ENCODE data around the gene NMU. TPM values are rescaled to one million over a fixed set of nuclear protein-coding genes. Genes with fewer than 3 reads are reported as not detected.
A peak's percentile ranks its signal among the peaks of the same experiment; 100 is the strongest.

The NMU gene
- total and polyA plus RNA-seq, 9 of the 15 experiments (the other 6 are each of a cell fraction or from before 2014, with no cell fraction given) = 73.8 to 846 (median 599) TPM

DNA sequence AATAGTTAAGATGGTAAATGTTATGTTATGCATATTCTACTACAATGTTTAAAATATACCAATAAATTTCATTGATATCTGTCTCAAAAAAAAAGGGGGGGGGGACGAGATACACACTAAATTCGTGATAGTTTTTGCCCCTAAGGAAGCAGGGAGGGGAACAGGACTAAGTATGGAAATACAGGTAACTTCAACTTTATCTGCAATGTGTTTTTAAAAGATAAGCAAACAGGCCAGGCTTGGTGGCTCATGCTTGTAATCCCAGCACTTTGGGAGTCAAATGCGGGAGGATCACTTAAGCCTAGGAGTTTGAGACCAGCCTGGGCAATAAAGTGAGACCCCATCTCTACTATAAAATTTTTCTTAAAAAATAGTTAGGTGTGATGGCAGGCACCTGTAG lies 76.0 kb downstream of the NMU start:
- ATAC-seq = peak; percentile 92
- Histone ChIP-seq H3K27ac (ENCODE audit: extremely low read depth, low read depth, low read length) (peak overlapping the region; percentile 26; the same call in 1 of the 3 replicates), H3K36me3 (ENCODE audit: control insufficient read depth, insufficient read depth, low read length) (peaks cover 4% of the 10 kb centered on the region; the same call in 2 of the 3 replicates), H3K27me3 (ENCODE audit: control insufficient read depth in 2 of 2, insufficient read depth in 2 of 2, low read length in 2 of 2) (no peaks in the 10 kb centered on the region), H3K9me3 (replicated peaks; ENCODE audit: control insufficient read depth, insufficient read depth, low read depth, low read length) (peaks cover 3% of the 10 kb centered on the region), H3K4me2 (ENCODE audit: insufficient read depth, low read length) (peak overlapping the region; percentile 26), H2AFZ (ENCODE audit: low read depth, low read length) (peak overlapping the region; percentile 55; the same call in 1 of the 2 replicates), H3K9ac (ENCODE audit: insufficient read depth in 1 of 2, low read depth in 2 of 2, low read length in 2 of 2) (peak overlapping the region in 1 of 2 experiments; percentile 37; a peak in 1 of 4 replicates), H4K20me1 (replicated peaks; ENCODE audit: control insufficient read depth, insufficient read depth, low read length) (no peaks in the 10 kb centered on the region), H3K4me3 (no peak overlapping the region), H3K79me2 (ENCODE audit: control insufficient read depth, insufficient read depth, low read length) (no peaks in the 10 kb centered on the region), H3K4me1 (replicated peaks in 1 of 2; ENCODE audit: control insufficient read depth in 2 of 2, insufficient read depth in 2 of 2, low read length in 2 of 2) (peaks cover 0 to 14% of the 10 kb centered on the region in 2 experiments; a peak in 3 of 5 replicates), H3K9me1 (ENCODE audit: control insufficient read depth, insufficient read depth, low read length) (no peaks in the 10 kb centered on the region)
- BruUV-seq (replicated peaks) = no TSS peak
- ChIA-PET POLR2A (interaction anchor here (1.5 kb wide), 1 partner anchor 10 kb away, joined by 3 read pairs; no protein-coding TSS in a partner anchor), CTCF (ENCODE audit: low intra/inter-chr PET ratio) (no interaction called here)
- WGBS (ENCODE audit: insufficient coverage, low coverage, missing lambda C conversion rate) = 2% methylated on average over 3 of the region's 3 CpGs
- intact Hi-C loops (cut with micrococcal nuclease) (no loop called here), in situ Hi-C loops (cut with MboI) (no loop called here)
- peak; percentile 90 for FAIRE-seq
- DNase-seq (ENCODE audit: extremely low read depth in 1 of 4, low spot score in 3 of 4) = peak; percentile 39 to 75 (median 53)
- TF ChIP-seq MCM5 (IDR thresholded peaks at IDR 0.05; ENCODE audit: low read depth) = no peak
- no peak for TF ChIP-seq NR4A1 (CRISPR knock-in tag; IDR thresholded peaks at IDR 0.05)
- no peak for TF ChIP-seq NR4A1 (tag; IDR thresholded peaks at IDR 0.05)
- TF ChIP-seq KDM2B (CRISPR knock-in tag; IDR thresholded peaks at IDR 0.05) = no peak
- no peak for TF ChIP-seq CHD1 (IDR thresholded peaks at IDR 0.05; ENCODE audit: low read length)
- TF ChIP-seq SNIP1 (IDR thresholded peaks at IDR 0.05; ENCODE audit: low read depth) = no peak
- no peak for TF ChIP-seq ETS2 (tag; IDR thresholded peaks at IDR 0.05; ENCODE audit: borderline replicate concordance, poor library complexity, severe bottlenecking)
- no peak for TF ChIP-seq SAFB2 (IDR thresholded peaks at IDR 0.05; ENCODE audit: borderline replicate concordance, low read depth, low read length, severe bottlenecking)
- no peak for TF ChIP-seq LCOR (CRISPR knock-in tag; IDR thresholded peaks at IDR 0.05)
- TF ChIP-seq NCOA2 (IDR thresholded peaks at IDR 0.05; ENCODE audit: partially characterized antibody in 2 of 2) = no peak
- peak; percentile 49 for TF ChIP-seq NCOR1 (IDR thresholded peaks at IDR 0.05)
- TF ChIP-seq, protein P1, sequence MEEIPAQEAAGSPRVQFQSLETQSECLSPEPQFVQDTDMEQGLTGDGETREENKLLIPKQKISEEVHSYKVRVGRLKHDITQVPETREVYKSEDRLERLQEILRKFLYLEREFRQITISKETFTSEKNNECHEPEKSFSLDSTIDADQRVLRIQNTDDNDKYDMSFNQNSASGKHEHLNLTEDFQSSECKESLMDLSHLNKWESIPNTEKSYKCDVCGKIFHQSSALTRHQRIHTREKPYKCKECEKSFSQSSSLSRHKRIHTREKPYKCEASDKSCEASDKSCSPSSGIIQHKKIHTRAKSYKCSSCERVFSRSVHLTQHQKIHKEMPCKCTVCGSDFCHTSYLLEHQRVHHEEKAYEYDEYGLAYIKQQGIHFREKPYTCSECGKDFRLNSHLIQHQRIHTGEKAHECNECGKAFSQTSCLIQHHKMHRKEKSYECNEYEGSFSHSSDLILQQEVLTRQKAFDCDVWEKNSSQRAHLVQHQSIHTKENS (CRISPR knock-in tag; IDR thresholded peaks at IDR 0.05) = no peak
- TF ChIP-seq HDAC2 (IDR thresholded peaks at IDR 0.05) = peak; percentile 43; the same call in 1 of the 2 replicates
- TF ChIP-seq, protein P2, sequence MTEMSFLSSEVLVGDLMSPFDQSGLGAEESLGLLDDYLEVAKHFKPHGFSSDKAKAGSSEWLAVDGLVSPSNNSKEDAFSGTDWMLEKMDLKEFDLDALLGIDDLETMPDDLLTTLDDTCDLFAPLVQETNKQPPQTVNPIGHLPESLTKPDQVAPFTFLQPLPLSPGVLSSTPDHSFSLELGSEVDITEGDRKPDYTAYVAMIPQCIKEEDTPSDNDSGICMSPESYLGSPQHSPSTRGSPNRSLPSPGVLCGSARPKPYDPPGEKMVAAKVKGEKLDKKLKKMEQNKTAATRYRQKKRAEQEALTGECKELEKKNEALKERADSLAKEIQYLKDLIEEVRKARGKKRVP (CRISPR knock-in tag; IDR thresholded peaks at IDR 0.05) = no peak
- no peak for TF ChIP-seq TAF1 (IDR thresholded peaks at IDR 0.05; ENCODE audit: control insufficient read depth, extremely low read depth, insufficient read depth, low read length, severe bottlenecking)
- TF ChIP-seq EGR1 (conservative IDR thresholded peaks at IDR 0.05) = no peak
- no peak for TF ChIP-seq HIVEP1 (CRISPR knock-in tag; IDR thresholded peaks at IDR 0.05)
- TF ChIP-seq, protein P3, sequence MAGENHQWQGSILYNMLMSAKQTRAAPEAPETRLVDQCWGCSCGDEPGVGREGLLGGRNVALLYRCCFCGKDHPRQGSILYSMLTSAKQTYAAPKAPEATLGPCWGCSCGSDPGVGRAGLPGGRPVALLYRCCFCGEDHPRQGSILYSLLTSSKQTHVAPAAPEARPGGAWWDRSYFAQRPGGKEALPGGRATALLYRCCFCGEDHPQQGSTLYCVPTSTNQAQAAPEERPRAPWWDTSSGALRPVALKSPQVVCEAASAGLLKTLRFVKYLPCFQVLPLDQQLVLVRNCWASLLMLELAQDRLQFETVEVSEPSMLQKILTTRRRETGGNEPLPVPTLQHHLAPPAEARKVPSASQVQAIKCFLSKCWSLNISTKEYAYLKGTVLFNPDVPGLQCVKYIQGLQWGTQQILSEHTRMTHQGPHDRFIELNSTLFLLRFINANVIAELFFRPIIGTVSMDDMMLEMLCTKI (IDR thresholded peaks at IDR 0.05; ENCODE audit: partially characterized antibody) = no peak
- no peak for TF ChIP-seq ZBTB8A (IDR thresholded peaks at IDR 0.05; ENCODE audit: partially characterized antibody)
- TF ChIP-seq DPF2 (IDR thresholded peaks at IDR 0.05) = peak; percentile 84; the same call in 1 of the 2 replicates
- TF ChIP-seq TRIM28 (IDR thresholded peaks at IDR 0.05) = 0 out of 2 replicates have a peak, but pooled peaks have one; percentile 28
- no peak for TF ChIP-seq HEY1 (CRISPR knock-in tag; IDR thresholded peaks at IDR 0.05; ENCODE audit: borderline replicate concordance)
- peak; percentile 26; the same call in 1 of the 2 replicates for TF ChIP-seq CC2D1A (IDR thresholded peaks at IDR 0.05)

Data from K562 (cell line).